Transverse colon (tissue), 4 donors: Measurements from ENCODE around the gene GSG1L. TPM values are rescaled to one million over a fixed set of nuclear protein-coding genes. Genes with fewer than 3 reads are reported as not detected.

Experiments
- DNase-seq: peaks from one replicate; pipeline ENCODE4 v3.0.0-alpha.2; 2019
- H3K27ac ChIP-seq, 4 donors: fragments of 200-600 bp; sonication (generic); 2 replicates each; pipeline ENCODE4 v1.5.1; 2016 to 2018; ENCODE audit warnings: inconsistent platforms in 4 of 4
- H3K27me3 ChIP-seq: fragments of 200-600 bp; sonication (generic); 2 replicates; pipeline ENCODE4 v1.5.1; 2017; ENCODE audit warnings: inconsistent platforms
- H3K36me3 ChIP-seq, 4 donors: fragments of 200-600 bp; sonication (generic); 2 replicates each; pipeline ENCODE4 v1.5.1; 2017 to 2019; ENCODE audit warnings: inconsistent platforms in 4 of 4
- H3K4me1 ChIP-seq, 4 donors: fragments of 200-600 bp; sonication (generic); 2 replicates each; pipeline ENCODE4 v1.5.1; 2017 to 2020; ENCODE audit warnings: inconsistent platforms in 4 of 4
- H3K4me3 ChIP-seq, 4 donors: fragments of 200-600 bp; sonication (generic); 1 replicate in 1 of 4; 2 replicates in 3 of 4; pipeline versions ENCODE4 v1.5.1 to v1.6.1; 2017 to 2019; ENCODE audit warnings: inconsistent platforms in 4 of 4
- H3K9me3 ChIP-seq, 2 donors: fragments of 200-600 bp; sonication (generic); 2 replicates each; pipeline ENCODE4 v1.5.1; 2017 to 2019; ENCODE audit warnings: inconsistent platforms in 2 of 2
- EP300 ChIP-seq: sonication (generic); formaldehyde crosslinking; IDR thresholded peaks from one replicate; pipeline ENCODE4 v1.6.1; 2017; ENCODE audit warnings: antibody characterized with exemption, low read depth
- POLR2A ChIP-seq: fragments of 450-650 bp; IDR thresholded peaks from one replicate; pipeline ENCODE4 v1.6.1; 2016; ENCODE audit warnings: antibody characterized with exemption, mild to moderate bottlenecking, moderate library complexity
- POLR2AphosphoS5 ChIP-seq, 3 donors: sonication (generic); formaldehyde crosslinking; IDR thresholded peaks; one replicate each; pipeline ENCODE4 v1.6.1; 2016; ENCODE audit warnings: antibody characterized with exemption in 3 of 3
- WGBS, 2 donors: methylation state at CpG; one replicate each; pipeline ENCODE4 v1.1.5; 2018; ENCODE audit warnings: low coverage in 1 of 2; 5-methylcytosine and 5-hydroxymethylcytosine counted together
- in situ Hi-C, 4 donors: fragments of 200-750 bp; cut with MboI; loops; one replicate each; pipeline versions ENCODE4 v1.15.0 to v1.15.1; 2017; ENCODE audit warnings: low sequenced_read_pairs in 3 of 4, low pct_ligation_motif_present in 1 of 4, low pct_unique_long_range_greater_than_20kb in 1 of 4
- intact Hi-C: fragments of 100-400 bp; cut with DNase I; formaldehyde crosslinking; loops from one replicate; pipeline ENCODE4 v1.15.1; 2023; ENCODE audit warnings: low total_unique reads
- total RNA-seq, 4 donors: library from RNA; depleted of rRNA; stranded (reverse); fragments of >200 nt; gene quantifications; one replicate each; pipeline ENCODE4 v1.1.0, GENCODE V29; 2016
- TF ChIP-seq, protein P1 (sequence below), 5 experiments: fragments of 200-600 bp in 3 of 5; fragments of 450-650 bp in 2 of 5; sonication (generic) in 3 of 5; IDR thresholded peaks; 1 replicate in 2 of 5; 2 replicates in 3 of 5; pipeline ENCODE4 v1.5.1; 2016 to 2017; ENCODE audit warnings: antibody characterized with exemption in 5 of 5, inconsistent platforms in 3 of 5, mild to moderate bottlenecking in 2 of 5, moderate library complexity in 1 of 5

Gene GSG1L
- total RNA-seq, 4 donors from 2014 or later = not detected

DNA sequence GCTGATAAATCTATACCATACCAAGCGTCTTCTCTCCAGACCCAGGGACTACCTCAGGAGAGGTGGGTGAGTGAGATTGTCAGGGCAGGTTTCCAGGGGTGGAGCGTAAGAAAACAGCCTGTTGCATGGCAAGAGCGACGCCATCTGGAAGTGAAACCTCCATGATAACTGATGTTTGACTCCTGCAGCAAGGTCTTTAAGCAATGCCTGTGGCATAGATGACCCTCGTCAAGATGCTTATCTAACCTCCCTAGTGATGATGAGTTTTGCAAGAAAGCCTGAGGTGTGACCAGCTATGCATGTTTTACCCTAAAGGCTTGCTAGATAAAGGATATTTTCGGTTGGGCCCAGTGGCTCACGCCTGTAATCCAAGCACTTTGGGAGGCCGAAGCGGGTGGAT, 71.6 kb downstream of the GSG1L start:
- Histone ChIP-seq H3K9me3 (no peaks in the 10 kb centered on the region), H3K36me3 (no peaks in the 10 kb centered on the region), H3K4me1 (no peaks in the 10 kb centered on the region), H3K27ac (no peak overlapping the region), H3K4me3 (no peak overlapping the region), H3K27me3 (no peaks in the 10 kb centered on the region)
- no peak for DNase-seq
- TF ChIP-seq EP300 (no peak), POLR2AphosphoS5 (IDR thresholded peaks at IDR 0.05) (no peak), POLR2A (no peak)
- TF ChIP-seq, protein P1, sequence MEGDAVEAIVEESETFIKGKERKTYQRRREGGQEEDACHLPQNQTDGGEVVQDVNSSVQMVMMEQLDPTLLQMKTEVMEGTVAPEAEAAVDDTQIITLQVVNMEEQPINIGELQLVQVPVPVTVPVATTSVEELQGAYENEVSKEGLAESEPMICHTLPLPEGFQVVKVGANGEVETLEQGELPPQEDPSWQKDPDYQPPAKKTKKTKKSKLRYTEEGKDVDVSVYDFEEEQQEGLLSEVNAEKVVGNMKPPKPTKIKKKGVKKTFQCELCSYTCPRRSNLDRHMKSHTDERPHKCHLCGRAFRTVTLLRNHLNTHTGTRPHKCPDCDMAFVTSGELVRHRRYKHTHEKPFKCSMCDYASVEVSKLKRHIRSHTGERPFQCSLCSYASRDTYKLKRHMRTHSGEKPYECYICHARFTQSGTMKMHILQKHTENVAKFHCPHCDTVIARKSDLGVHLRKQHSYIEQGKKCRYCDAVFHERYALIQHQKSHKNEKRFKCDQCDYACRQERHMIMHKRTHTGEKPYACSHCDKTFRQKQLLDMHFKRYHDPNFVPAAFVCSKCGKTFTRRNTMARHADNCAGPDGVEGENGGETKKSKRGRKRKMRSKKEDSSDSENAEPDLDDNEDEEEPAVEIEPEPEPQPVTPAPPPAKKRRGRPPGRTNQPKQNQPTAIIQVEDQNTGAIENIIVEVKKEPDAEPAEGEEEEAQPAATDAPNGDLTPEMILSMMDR (IDR thresholded peaks at IDR 0.05) = no peak
- 78% methylated on average over 9 of the region's 9 CpGs; no CpG with 5 or more reads in 1 of the 2 donors for WGBS, 2 donors
- in situ Hi-C loops = no loop called here
- intact Hi-C loops = no loop called here

DNA sequence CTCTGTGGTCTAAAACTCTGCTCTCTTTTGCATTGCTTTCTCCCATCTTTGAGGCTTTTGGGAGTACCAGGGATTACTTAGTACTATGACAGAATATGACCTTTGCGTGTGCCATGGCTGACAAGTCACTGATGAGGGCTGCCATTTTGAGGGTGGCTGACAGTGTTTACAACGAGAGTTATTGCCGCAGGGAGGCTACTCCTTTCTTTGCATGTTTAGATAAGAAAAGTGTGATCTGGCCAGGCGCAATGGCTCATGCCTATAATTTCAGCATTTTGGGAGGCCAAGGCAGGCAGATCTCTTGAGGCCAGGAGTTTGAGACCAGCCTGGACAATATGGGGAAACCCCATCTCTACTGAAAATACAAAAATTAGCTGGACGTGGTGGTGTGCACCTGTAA, 77.5 kb downstream of the GSG1L start:
- H3K27ac ChIP-seq = no peak overlapping the region
- no peak for DNase-seq
- no peaks in the 10 kb centered on the region for H3K9me3 ChIP-seq
- H3K4me1 ChIP-seq = no peaks in the 10 kb centered on the region
- intact Hi-C loops (no loop called here), in situ Hi-C loops (no loop called here)
- WGBS, 2 donors = 86% methylated on average over 5 of the region's 5 CpGs; no CpG with 5 or more reads in 1 of the 2 donors
- no peaks in the 10 kb centered on the region for H3K27me3 ChIP-seq
- H3K4me3 ChIP-seq = no peak overlapping the region
- no peaks in the 10 kb centered on the region for H3K36me3 ChIP-seq
- TF ChIP-seq EP300 = no peak

DNA sequence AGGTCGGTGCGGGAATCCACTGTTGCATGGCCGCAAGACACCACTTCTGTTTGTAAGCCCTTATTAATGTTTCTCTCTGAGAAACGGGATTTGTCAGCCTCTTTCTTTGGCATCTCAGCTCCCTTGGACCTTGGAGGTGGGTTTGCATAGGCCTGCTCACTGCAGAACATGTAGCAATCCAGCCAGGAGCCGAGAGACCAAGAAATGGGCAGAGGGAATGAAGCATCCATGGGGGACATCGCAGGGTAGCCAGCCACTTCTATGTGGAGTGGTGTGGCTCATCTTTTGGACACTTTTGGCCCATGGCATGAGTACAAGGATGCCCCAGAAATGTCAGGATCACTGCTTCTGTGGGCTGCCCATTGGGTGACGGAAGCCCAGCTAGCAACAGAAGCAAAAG, 79.4 kb downstream of the GSG1L start:
- H3K4me1 ChIP-seq = no peaks in the 10 kb centered on the region
- H3K9me3 ChIP-seq = no peaks in the 10 kb centered on the region
- H3K36me3 ChIP-seq = no peaks in the 10 kb centered on the region
- TF ChIP-seq, protein P1 (IDR thresholded peaks at IDR 0.05) = no peak
- TF ChIP-seq POLR2AphosphoS5 (IDR thresholded peaks at IDR 0.05) = no peak
- no peak for TF ChIP-seq POLR2A
- no peak for TF ChIP-seq EP300
- intact Hi-C loops = no loop called here
- H3K27me3 ChIP-seq = no peaks in the 10 kb centered on the region
- no peak overlapping the region for H3K27ac ChIP-seq
- 62 to 80% methylated on average over 3 to 7 of the region's 7 CpGs for WGBS, 2 donors
- no peak for DNase-seq
- no peak overlapping the region for H3K4me3 ChIP-seq
- in situ Hi-C loops = no loop called here

DNA sequence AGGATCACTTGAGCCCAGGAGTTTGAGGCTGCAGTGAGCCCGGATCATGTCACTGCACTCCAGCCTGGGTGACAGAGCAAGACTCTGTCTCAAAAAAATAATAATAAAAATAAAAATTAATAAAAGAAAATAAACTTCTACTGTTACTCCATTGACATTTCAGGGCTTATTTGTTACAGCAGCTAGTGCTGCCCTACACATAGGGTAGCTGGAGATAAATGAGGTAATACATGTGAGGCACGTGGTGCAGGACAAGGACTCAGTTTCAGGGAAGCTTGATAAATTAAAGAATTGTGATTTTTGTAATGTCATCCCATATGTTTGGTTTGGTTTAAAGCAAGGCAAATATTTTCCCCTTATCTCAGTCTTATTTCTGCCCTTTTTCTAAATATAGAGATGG, 80.3 kb downstream of the GSG1L start:
- H3K36me3 ChIP-seq = no peaks in the 10 kb centered on the region
- no peaks in the 10 kb centered on the region for H3K27me3 ChIP-seq
- DNase-seq = no peak
- intact Hi-C loops = no loop called here
- in situ Hi-C loops = no loop called here
- H3K4me3 ChIP-seq = no peak overlapping the region
- H3K9me3 ChIP-seq = no peaks in the 10 kb centered on the region
- no peak overlapping the region for H3K27ac ChIP-seq
- H3K4me1 ChIP-seq = no peaks in the 10 kb centered on the region
- WGBS, 2 donors = 74 to 75% methylated on average over 1 to 2 of the region's 2 CpGs
- TF ChIP-seq EP300 (no peak), POLR2A (no peak), POLR2AphosphoS5 (IDR thresholded peaks at IDR 0.05) (no peak)
- TF ChIP-seq, protein P1 (IDR thresholded peaks at IDR 0.05) = no peak

DNA sequence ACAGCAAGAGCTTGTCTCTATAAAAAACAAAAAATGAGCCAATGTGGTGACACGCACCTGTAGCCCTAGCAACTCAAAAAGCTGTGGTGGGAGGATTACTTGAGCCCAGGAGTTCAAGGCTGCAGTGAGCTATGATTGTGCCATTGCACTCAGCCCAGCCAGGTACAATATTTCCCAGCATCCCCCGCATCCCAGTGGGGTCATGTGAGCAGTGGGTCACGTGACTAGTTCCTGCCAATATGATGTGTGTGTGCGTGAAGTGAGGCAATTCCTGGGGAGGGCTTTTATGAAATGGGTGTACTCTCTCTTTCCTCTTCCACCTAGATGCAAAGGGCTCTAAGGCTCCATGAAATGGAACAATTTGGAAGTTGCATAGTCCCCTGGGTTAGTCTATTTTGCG, 81.3 kb downstream of the GSG1L start:
- Histone ChIP-seq H3K9me3 (no peaks in the 10 kb centered on the region), H3K27ac (no peak overlapping the region), H3K4me3 (no peak overlapping the region), H3K36me3 (no peaks in the 10 kb centered on the region), H3K27me3 (no peaks in the 10 kb centered on the region), H3K4me1 (no peaks in the 10 kb centered on the region)
- in situ Hi-C loops (no loop called here), intact Hi-C loops (no loop called here)
- no peak for TF ChIP-seq POLR2A
- TF ChIP-seq, protein P1 (IDR thresholded peaks at IDR 0.05) = no peak
- no peak for TF ChIP-seq POLR2AphosphoS5 (IDR thresholded peaks at IDR 0.05)
- TF ChIP-seq EP300 = no peak
- whole genome bisulfite sequencing, 2 donors = 84% methylated on average over 5 of the region's 5 CpGs; no CpG with 5 or more reads in 1 of the 2 donors
- DNase-seq = no peak
